Testis (tissue), 3 donors: ENCODE measurements around the gene CX3CL1. TPM values are rescaled to one million over a fixed set of nuclear protein-coding genes. Genes with fewer than 3 reads are reported as not detected.

Experiments used
- DNase-seq: peaks from one replicate; pipeline ENCODE4 v3.0.0-alpha.2; 2019
- H3K27ac ChIP-seq, 2 donors: fragments of 200-600 bp; sonication (generic); one replicate each; pipeline ENCODE4 v1.5.1; 2019
- H3K27me3 ChIP-seq: fragments of 200-600 bp; sonication (generic); one replicate; pipeline ENCODE4 v1.5.1; 2019
- H3K36me3 ChIP-seq: fragments of 200-600 bp; sonication (generic); one replicate; pipeline ENCODE4 v1.5.1; 2017; ENCODE audit warnings: low read depth; ENCODE audit errors: missing control alignments
- H3K4me1 ChIP-seq: fragments of 200-600 bp; sonication (generic); one replicate; pipeline ENCODE4 v1.5.1; 2019
- H3K4me3 ChIP-seq, 2 donors: fragments of 200-600 bp; sonication (generic); one replicate each; pipeline ENCODE4 v1.5.1; 2017 to 2019
- H3K9me3 ChIP-seq: fragments of 200-600 bp; sonication (generic); one replicate; pipeline ENCODE4 v1.5.1; 2017
- POLR2A ChIP-seq: fragments of 450-650 bp; IDR thresholded peaks from one replicate; pipeline ENCODE4 v1.6.1; 2017; ENCODE audit warnings: antibody characterized with exemption, mild to moderate bottlenecking, moderate library complexity
- WGBS, 2 donors: methylation state at CpG; one replicate each; pipeline ENCODE4 v1.1.5; 2018; 5-methylcytosine and 5-hydroxymethylcytosine counted together
- intact Hi-C: fragments of 100-400 bp; cut with DNase I; formaldehyde crosslinking; loops from one replicate; pipeline ENCODE4 v1.15.1; 2023; ENCODE audit warnings: low total_unique reads
- polyA plus RNA-seq: library from polyadenylated mRNA; stranded (reverse); fragments of 350-450 nt; fragmentation: Illumina TruSeq; extraction: RNeasy Lipid Tissue Mini Kit (QIAGEN cat#74804); gene quantifications from one replicate; pipeline ENCODE4 v1.2.3, GENCODE V29; 2014; ENCODE audit warnings: low read depth, low replicate concordance; ENCODE audit not compliant: insufficient read depth
- total RNA-seq, 2 donors: library from RNA; depleted of rRNA; stranded (reverse); fragments of >200 nt; gene quantifications; one replicate each; pipeline ENCODE4 v1.2.3, GENCODE V29; 2016
- TF ChIP-seq, protein P1 (sequence below), 3 experiments: fragments of 450-650 bp in 2 of 3; fragments of 200-600 bp in 1 of 3; sonication (generic) in 1 of 3; IDR thresholded peaks; one replicate each; pipeline ENCODE4 v1.5.1; 2016 to 2019; ENCODE audit warnings: antibody characterized with exemption in 3 of 3, mild to moderate bottlenecking in 2 of 3, moderate library complexity in 1 of 3

The CX3CL1 gene
- total and polyA plus RNA-seq, 3 donors from 2014 or later: 8.5 to 19.6 (median 12.9) TPM

DNA sequence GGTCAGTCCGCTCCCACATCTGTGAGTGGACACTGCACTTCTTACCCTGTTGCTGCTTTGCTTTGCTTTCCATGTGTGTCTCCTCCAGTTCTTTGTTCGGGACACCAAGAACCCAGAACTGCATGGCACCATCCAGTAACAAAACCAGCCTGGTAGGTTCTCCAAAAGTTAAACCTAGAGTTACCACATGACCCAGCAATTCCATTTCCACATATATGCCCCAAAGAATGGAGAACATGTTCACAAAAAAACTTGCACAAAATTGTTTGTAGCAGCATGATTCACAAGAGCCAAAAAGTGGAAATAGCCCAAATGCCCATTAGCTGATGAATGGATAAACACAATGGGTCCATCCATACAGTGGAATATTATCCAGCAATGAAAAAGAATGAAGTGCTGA, 24.0 kb upstream of the CX3CL1 start:
- intact Hi-C loops: no loop called here
- Histone ChIP-seq H3K27ac (no peak overlapping the region), H3K4me3 (no peak overlapping the region), H3K36me3 (no peaks in the 10 kb centered on the region), H3K9me3 (no peaks in the 10 kb centered on the region), H3K27me3 (no peaks in the 10 kb centered on the region), H3K4me1 (no peaks in the 10 kb centered on the region)
- DNase-seq: no peak
- WGBS, 2 donors: 79 to 98% methylated on average over 2 of the region's 2 CpGs
- TF ChIP-seq, protein P1, sequence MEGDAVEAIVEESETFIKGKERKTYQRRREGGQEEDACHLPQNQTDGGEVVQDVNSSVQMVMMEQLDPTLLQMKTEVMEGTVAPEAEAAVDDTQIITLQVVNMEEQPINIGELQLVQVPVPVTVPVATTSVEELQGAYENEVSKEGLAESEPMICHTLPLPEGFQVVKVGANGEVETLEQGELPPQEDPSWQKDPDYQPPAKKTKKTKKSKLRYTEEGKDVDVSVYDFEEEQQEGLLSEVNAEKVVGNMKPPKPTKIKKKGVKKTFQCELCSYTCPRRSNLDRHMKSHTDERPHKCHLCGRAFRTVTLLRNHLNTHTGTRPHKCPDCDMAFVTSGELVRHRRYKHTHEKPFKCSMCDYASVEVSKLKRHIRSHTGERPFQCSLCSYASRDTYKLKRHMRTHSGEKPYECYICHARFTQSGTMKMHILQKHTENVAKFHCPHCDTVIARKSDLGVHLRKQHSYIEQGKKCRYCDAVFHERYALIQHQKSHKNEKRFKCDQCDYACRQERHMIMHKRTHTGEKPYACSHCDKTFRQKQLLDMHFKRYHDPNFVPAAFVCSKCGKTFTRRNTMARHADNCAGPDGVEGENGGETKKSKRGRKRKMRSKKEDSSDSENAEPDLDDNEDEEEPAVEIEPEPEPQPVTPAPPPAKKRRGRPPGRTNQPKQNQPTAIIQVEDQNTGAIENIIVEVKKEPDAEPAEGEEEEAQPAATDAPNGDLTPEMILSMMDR (IDR thresholded peaks at IDR 0.05): no peak
- no peak for TF ChIP-seq POLR2A

DNA sequence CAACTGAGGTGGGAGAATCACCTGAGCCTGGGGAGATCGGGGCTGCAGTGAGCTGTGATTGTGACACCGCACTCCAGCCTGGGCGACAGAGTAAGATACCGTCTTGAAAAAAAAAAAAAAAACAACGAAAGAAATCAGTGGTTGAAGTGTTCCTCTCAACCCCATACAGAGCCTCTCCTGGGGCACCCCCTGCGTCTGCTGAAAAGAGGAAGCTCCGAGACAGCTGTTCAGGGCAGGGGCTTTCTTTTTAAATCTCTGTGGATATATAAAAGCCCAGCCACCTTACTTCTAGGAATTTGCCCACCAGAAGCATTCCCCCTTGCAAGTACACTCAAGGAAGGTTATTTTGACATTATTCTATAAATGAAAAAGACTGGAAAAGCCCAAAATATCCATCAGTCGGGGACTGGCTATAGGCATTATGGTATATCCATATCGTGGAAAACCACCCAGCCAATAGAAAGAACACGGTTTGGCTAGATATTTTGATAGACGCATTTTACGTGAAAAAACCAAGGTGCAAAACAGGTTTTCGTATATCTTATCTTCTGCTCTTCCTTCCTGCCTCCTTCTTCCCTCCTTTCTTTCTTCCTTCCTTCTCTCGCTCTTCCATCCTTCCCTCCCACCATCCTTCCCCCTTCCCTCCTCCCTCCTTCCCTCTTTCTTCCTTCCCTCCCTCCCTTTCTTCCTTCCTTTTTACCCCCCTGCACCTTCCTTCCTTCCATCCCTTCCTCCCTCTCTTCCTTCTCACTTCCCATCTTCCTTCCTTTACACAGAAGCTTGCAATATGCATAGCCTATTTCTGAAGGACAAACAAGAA, 22.9 kb upstream of the CX3CL1 start:
- WGBS, 2 donors: 37 to 46% methylated on average over 14 of the region's 14 CpGs
- Histone ChIP-seq H3K36me3 (no peaks in the 10 kb centered on the region), H3K27me3 (no peaks in the 10 kb centered on the region), H3K4me3 (no peak overlapping the region), H3K27ac (no peak overlapping the region), H3K9me3 (no peaks in the 10 kb centered on the region), H3K4me1 (no peaks in the 10 kb centered on the region)
- TF ChIP-seq POLR2A: no peak
- TF ChIP-seq, protein P1 (IDR thresholded peaks at IDR 0.05): no peak
- no peak for DNase-seq
- intact Hi-C loops: no loop called here

DNA sequence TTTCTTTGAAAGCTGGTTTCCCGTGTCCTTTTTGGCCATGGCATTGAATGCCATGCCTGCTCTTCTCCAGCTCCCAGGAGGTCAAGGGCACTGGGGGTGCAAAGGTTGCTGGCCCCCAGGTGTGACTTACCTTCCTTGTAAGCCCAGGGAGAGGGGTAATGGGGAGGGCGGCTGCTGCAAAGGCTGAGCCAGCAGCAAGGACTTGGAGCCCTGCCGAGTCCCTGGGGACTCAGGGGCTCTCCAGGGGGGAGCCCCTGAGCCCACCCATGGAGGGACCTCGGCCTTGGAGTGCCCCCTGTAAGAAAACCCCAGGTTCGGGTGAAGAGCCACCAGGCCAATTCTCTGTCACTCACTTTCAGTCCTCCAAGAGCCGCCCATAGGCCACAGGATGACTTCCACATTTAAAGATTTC, 19.6 kb upstream of the CX3CL1 start:
- no peak overlapping the region for H3K4me3 ChIP-seq
- no peaks in the 10 kb centered on the region for H3K4me1 ChIP-seq
- no peak for DNase-seq
- no peaks in the 10 kb centered on the region for H3K36me3 ChIP-seq
- intact Hi-C loops: no loop called here
- H3K27ac ChIP-seq: no peak overlapping the region
- no peaks in the 10 kb centered on the region for H3K9me3 ChIP-seq
- no peaks in the 10 kb centered on the region for H3K27me3 ChIP-seq
- TF ChIP-seq, protein P1 (IDR thresholded peaks at IDR 0.05): no peak
- no peak for TF ChIP-seq POLR2A
- WGBS, 2 donors: 77 to 79% methylated on average over 4 to 6 of the region's 6 CpGs

DNA sequence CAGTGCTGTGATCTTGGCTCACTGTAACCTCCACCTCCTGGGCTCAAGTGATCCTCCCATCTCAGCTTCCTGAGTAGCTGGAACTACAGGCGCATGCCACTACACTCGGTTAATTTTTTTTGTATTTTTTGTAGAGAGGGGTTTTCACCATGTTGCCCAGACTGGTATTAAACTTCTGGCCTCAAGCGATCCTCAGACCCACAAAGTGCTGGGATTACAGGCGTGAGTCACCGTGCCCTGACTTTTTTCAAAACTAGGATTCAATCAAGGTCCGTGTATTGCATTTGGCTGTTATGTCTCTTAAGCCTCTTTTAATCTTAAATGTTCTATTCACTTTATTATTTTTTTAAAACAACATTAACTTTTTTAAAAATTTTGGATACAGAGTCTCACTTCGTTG, 18.0 kb upstream of the CX3CL1 start:
- WGBS, 2 donors: 93% methylated on average over 7 of the region's 7 CpGs
- H3K27ac ChIP-seq: no peak overlapping the region
- no peaks in the 10 kb centered on the region for H3K27me3 ChIP-seq
- H3K9me3 ChIP-seq: no peaks in the 10 kb centered on the region
- intact Hi-C loops: no loop called here
- TF ChIP-seq POLR2A: no peak
- TF ChIP-seq, protein P1 (IDR thresholded peaks at IDR 0.05): no peak
- no peaks in the 10 kb centered on the region for H3K4me1 ChIP-seq
- no peaks in the 10 kb centered on the region for H3K36me3 ChIP-seq
- no peak overlapping the region for H3K4me3 ChIP-seq
- DNase-seq: no peak
